ENCODE data around the gene ST6GALNAC6. TPM values are rescaled to one million over a fixed set of nuclear protein-coding genes. Genes with fewer than 3 reads are reported as not detected.

ST6GALNAC6 gene
- polyA plus RNA-seq, 2 of the 4 experiments (the other 2 are of a cell fraction) = 8.2 to 25.2 TPM

DNA sequence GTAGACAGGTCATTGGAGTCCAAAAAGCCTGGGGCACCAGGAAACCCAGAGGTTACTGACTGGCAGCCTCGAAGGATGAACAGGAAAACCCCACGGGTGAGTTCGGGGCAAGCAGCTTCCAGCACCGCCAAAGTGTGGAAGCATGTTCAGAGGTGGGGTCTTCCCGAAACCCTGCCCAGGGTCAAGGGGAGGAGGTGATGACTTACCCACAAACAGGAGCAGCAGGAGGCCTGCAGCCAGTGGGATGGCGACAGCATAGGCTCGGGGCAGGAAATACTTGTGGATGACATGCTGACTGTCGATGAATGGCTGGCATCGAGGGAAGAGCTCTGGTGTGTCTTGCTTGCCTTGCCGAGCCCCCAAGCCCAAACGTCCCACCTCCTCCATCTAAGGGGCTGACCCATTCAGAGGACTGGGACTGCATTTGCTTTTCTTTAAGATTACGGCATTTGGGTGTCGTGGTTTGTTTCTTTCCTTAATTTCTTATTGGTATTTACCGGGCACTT, 37.0 kb upstream of the ST6GALNAC6 start:
- ATAC-seq = no peak
- no peak for TF ChIP-seq NR3C1 (IDR thresholded peaks at IDR 0.05)
- no peak for TF ChIP-seq CBX8 (IDR thresholded peaks at IDR 0.05)
- TF ChIP-seq HOXA7 (CRISPR knock-in tag; IDR thresholded peaks at IDR 0.05) = no peak
- TF ChIP-seq GATA3 (IDR thresholded peaks at IDR 0.05; ENCODE audit: borderline replicate concordance) = no peak
- no peak for TF ChIP-seq ESRRA (IDR thresholded peaks at IDR 0.05; ENCODE audit: borderline replicate concordance, low read length)
- no peak for TF ChIP-seq EP300 (IDR thresholded peaks at IDR 0.05)
- TF ChIP-seq TP53 (CRISPR knock-in tag; IDR thresholded peaks at IDR 0.05) = no peak
- no peak for TF ChIP-seq NFE2L2 (conservative IDR thresholded peaks at IDR 0.05; ENCODE audit: low read length)
- TF ChIP-seq KDM1A (IDR thresholded peaks at IDR 0.05; ENCODE audit: low read depth) = no peak
- TF ChIP-seq MAZ (IDR thresholded peaks at IDR 0.05; ENCODE audit: borderline replicate concordance, low read depth, low read length) = no peak
- no peak for TF ChIP-seq MAFK (IDR thresholded peaks at IDR 0.05; ENCODE audit: partially characterized antibody)
- no peak for TF ChIP-seq SREBF2 (IDR thresholded peaks at IDR 0.05)
- TF ChIP-seq, protein P1, sequence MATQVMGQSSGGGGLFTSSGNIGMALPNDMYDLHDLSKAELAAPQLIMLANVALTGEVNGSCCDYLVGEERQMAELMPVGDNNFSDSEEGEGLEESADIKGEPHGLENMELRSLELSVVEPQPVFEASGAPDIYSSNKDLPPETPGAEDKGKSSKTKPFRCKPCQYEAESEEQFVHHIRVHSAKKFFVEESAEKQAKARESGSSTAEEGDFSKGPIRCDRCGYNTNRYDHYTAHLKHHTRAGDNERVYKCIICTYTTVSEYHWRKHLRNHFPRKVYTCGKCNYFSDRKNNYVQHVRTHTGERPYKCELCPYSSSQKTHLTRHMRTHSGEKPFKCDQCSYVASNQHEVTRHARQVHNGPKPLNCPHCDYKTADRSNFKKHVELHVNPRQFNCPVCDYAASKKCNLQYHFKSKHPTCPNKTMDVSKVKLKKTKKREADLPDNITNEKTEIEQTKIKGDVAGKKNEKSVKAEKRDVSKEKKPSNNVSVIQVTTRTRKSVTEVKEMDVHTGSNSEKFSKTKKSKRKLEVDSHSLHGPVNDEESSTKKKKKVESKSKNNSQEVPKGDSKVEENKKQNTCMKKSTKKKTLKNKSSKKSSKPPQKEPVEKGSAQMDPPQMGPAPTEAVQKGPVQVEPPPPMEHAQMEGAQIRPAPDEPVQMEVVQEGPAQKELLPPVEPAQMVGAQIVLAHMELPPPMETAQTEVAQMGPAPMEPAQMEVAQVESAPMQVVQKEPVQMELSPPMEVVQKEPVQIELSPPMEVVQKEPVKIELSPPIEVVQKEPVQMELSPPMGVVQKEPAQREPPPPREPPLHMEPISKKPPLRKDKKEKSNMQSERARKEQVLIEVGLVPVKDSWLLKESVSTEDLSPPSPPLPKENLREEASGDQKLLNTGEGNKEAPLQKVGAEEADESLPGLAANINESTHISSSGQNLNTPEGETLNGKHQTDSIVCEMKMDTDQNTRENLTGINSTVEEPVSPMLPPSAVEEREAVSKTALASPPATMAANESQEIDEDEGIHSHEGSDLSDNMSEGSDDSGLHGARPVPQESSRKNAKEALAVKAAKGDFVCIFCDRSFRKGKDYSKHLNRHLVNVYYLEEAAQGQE (IDR thresholded peaks at IDR 0.05) = no peak
- TF ChIP-seq JUNB (IDR thresholded peaks at IDR 0.05) = no peak
- TF ChIP-seq JUN (IDR thresholded peaks at IDR 0.05) = no peak
- no peak for TF ChIP-seq SMC3 (IDR thresholded peaks at IDR 0.05)
- no peak for TF ChIP-seq RNF2 (IDR thresholded peaks at IDR 0.05; ENCODE audit: borderline replicate concordance, low read depth)
- TF ChIP-seq, protein P2, sequence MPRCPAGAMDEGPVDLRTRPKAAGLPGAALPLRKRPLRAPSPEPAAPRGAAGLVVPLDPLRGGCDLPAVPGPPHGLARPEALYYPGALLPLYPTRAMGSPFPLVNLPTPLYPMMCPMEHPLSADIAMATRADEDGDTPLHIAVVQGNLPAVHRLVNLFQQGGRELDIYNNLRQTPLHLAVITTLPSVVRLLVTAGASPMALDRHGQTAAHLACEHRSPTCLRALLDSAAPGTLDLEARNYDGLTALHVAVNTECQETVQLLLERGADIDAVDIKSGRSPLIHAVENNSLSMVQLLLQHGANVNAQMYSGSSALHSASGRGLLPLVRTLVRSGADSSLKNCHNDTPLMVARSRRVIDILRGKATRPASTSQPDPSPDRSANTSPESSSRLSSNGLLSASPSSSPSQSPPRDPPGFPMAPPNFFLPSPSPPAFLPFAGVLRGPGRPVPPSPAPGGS (IDR thresholded peaks at IDR 0.05) = no peak
- no peak for DNase-seq (ENCODE audit: low read depth in 1 of 2, low spot score in 1 of 2)
- Histone ChIP-seq H3K4me3 (peak overlapping the region; percentile 61; the same call in 1 of the 3 replicates), H3K27ac (peak overlapping the region in 1 of 2 experiments; percentile 92; a peak in 3 of 6 replicates), H3K4me2 (peak overlapping the region; percentile 79), H3K9me3 (no peaks in the 10 kb centered on the region), H3K4me1 (peaks cover 38% of the 10 kb centered on the region)
- FAIRE-seq = no peak
- POLR2A ChIA-PET = no interaction called here
- CTCF ChIA-PET = interaction anchor here (1.4 to 35.7 kb wide), 4 partner anchors 15 to 102 kb away, joined by 3 to 827 read pairs (median 209); no protein-coding TSS in a partner anchor
- 63% methylated on average over 14 of the region's 14 CpGs for WGBS (ENCODE audit: missing lambda C conversion rate)

DNA sequence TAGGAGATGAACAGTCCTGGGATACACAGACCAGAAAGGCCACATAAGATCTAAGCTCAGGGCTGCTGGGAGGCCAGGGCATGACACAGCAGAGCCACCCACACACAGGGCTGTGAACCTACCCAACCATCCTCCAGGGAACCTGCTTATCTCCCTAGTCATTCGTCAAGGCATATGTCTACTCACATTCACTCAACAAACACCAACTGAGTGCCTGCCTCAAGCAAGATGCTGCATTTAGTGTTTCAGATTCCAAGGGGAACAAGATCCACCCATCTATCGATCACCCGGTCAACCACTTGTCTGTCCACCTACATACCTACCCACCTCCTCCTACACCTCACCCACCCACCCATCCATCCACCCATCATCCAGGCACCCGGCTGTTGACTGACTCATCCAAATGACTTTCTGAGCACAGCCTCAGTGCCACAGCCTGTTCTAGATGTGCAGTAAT, 36.4 kb upstream of the ST6GALNAC6 start:
- ATAC-seq = no peak
- ChIA-PET CTCF (interaction anchor here (5.1 to 35.7 kb wide), 4 partner anchors 8 to 102 kb away, joined by 43 to 827 read pairs (median 209); no protein-coding TSS in a partner anchor), POLR2A (no interaction called here)
- H3K9me3 ChIP-seq = no peaks in the 10 kb centered on the region
- no peak for FAIRE-seq
- peak overlapping the region in 1 of 2 experiments; percentile 20; a peak in 1 of 6 replicates for H3K27ac ChIP-seq
- no peak for TF ChIP-seq PHF8 (IDR thresholded peaks at IDR 0.05; ENCODE audit: borderline replicate concordance, low read depth)
- TF ChIP-seq KDM1A (IDR thresholded peaks at IDR 0.05; ENCODE audit: low read depth) = no peak
- no peak for TF ChIP-seq RAD21 (conservative IDR thresholded peaks at IDR 0.05 in 1 of 2, IDR thresholded peaks at IDR 0.05 in 1 of 2)
- TF ChIP-seq POLR2A (IDR thresholded peaks at IDR 0.05; ENCODE audit: low read length) = no peak
- no peak for TF ChIP-seq ZNF302 (CRISPR knock-in tag; IDR thresholded peaks at IDR 0.05)
- DNase-seq (ENCODE audit: low read depth in 1 of 2, low spot score in 1 of 2) = no peak
- peak overlapping the region; percentile 79 for H3K4me2 ChIP-seq
- 0 out of 3 replicates have a peak overlapping the region, but pooled peaks have one; percentile 61 for H3K4me3 ChIP-seq
- H3K4me1 ChIP-seq = peaks cover 43% of the 10 kb centered on the region
- 62% methylated on average over 4 of the region's 4 CpGs for WGBS (ENCODE audit: missing lambda C conversion rate)
